ENCODE data around the gene PFKL. TPM values are rescaled to one million over a fixed set of nuclear protein-coding genes. Genes with fewer than 3 reads are reported as not detected.

Gene PFKL
- total and polyA plus RNA-seq, 2 of the 8 experiments (the other 6 are each of a cell fraction or from before 2014, with no cell fraction given), result 80.2 to 82.3 TPM

GRCh38 chr21:44337449-44337848, 37.6 kb downstream of the PFKL start:
- Histone ChIP-seq H2AK5ac (ENCODE audit: low read depth, low read length) (no peak overlapping the region), H3K23me2 (ENCODE audit: low read depth, low read length) (peaks cover 6% of the 10 kb centered on the region; the same call in 1 of the 2 replicates), H3K79me1 (ENCODE audit: low read depth, low read length) (no peaks in the 10 kb centered on the region), H3K4ac (replicated peaks; ENCODE audit: insufficient read length, low read depth, low read length) (no peak overlapping the region), H3K9me3 (ENCODE audit: insufficient read depth in 2 of 2, low read depth in 1 of 2, low read length in 1 of 2) (no peaks in the 10 kb centered on the region), H3K79me2 (ENCODE audit: control insufficient read depth in 1 of 2, insufficient read depth in 2 of 2, low read length in 2 of 2) (no peaks in the 10 kb centered on the region), H4K91ac (replicated peaks; ENCODE audit: insufficient read length, low read length) (no peak overlapping the region), H3K18ac (ENCODE audit: extremely low read depth, low read length) (no peak overlapping the region), H2AFZ (ENCODE audit: low read length) (no peak overlapping the region), H3K4me1 (replicated peaks in 1 of 4; ENCODE audit: control insufficient read depth in 3 of 4, insufficient read depth in 4 of 4, low read length in 3 of 4) (peaks cover 0 to 7% (median under 1%) of the 10 kb centered on the region in 4 experiments; a peak in 2 of 7 replicates), H2BK12ac (ENCODE audit: low read depth, low read length) (no peak overlapping the region), H4K8ac (ENCODE audit: extremely low read depth, insufficient read depth, low read length) (no peak overlapping the region), H4K5ac (ENCODE audit: insufficient read length, low read depth, low read length) (no peak overlapping the region), H2BK20ac (ENCODE audit: low read length) (no peak overlapping the region), H3K9ac (replicated peaks in 1 of 4; ENCODE audit: extremely low read depth in 1 of 4, low read depth in 3 of 4, low read length in 3 of 4) (no peak overlapping the region), H2BK5ac (ENCODE audit: low read depth, low read length) (no peak overlapping the region), H2BK15ac (ENCODE audit: low read length) (no peak overlapping the region), H3K27me3 (replicated peaks in 1 of 4; ENCODE audit: control insufficient read depth in 3 of 4, extremely low read depth in 1 of 4, insufficient read depth in 3 of 4, low read length in 3 of 4) (no peaks in the 10 kb centered on the region), H3K4me3 (ENCODE audit: extremely low read depth in 1 of 4, insufficient read depth in 2 of 4, low read depth in 3 of 4, low read length in 4 of 4) (no peak overlapping the region), H3K27ac (ENCODE audit: low read depth, low read length) (no peak overlapping the region), H3K56ac (replicated peaks; ENCODE audit: insufficient read length, low read depth, low read length) (no peak overlapping the region), H4K20me1 (replicated peaks in 1 of 2; ENCODE audit: control insufficient read depth in 1 of 2, insufficient read depth in 2 of 2, low read length in 2 of 2) (no peaks in the 10 kb centered on the region), H3K4me2 (ENCODE audit: insufficient read depth in 1 of 2, low read depth in 2 of 2, low read length in 2 of 2) (no peak overlapping the region; a peak in 1 of 4 replicates), H3K36me3 (ENCODE audit: control insufficient read depth in 2 of 4, insufficient read depth in 4 of 4, low read length in 3 of 4) (peaks cover 0 to 4% (median 0%) of the 10 kb centered on the region in 4 experiments; a peak in 1 of 8 replicates), H3K23ac (ENCODE audit: insufficient read length) (no peak overlapping the region), H3K14ac (ENCODE audit: insufficient read length) (no peak overlapping the region), H2BK120ac (replicated peaks; ENCODE audit: low read depth, low read length) (no peak overlapping the region)
- WGBS, 2 experiments (ENCODE audit: extremely low coverage in 1 of 2, insufficient coverage in 1 of 2, insufficient read length in 1 of 2, insufficient replicate concordance in 2 of 2, low coverage in 1 of 2, low lambda C conversion rate in 2 of 2, missing lambda C conversion rate in 1 of 2), result 89% methylated on average over 3 of the region's 3 CpGs; no CpG with 5 or more reads in 1 of the 2 experiments
- CTCF ChIA-PET (ENCODE audit: partially characterized antibody), result interaction anchor here (0.7 to 1.6 kb wide), 7 partner anchors 14 to 114 kb away, joined by 3 to 4 read pairs (median 3); no protein-coding TSS in a partner anchor
- POLR2A ChIA-PET (ENCODE audit: partially characterized antibody), result interaction anchor here (0.9 to 1.7 kb wide), 4 partner anchors 11 to 152 kb away, joined by 3 to 4 read pairs (median 4); no protein-coding TSS in a partner anchor
- no peak for FAIRE-seq
- no peak for DNase-seq (ENCODE audit: low read depth in 1 of 2, low spot score in 2 of 2)
- no peak for TF ChIP-seq RNF2 (IDR thresholded peaks at IDR 0.05; ENCODE audit: borderline replicate concordance, low read depth, low read length, missing control alignments, poor library complexity, severe bottlenecking)
- TF ChIP-seq TEAD4 (IDR thresholded peaks at IDR 0.05; ENCODE audit: low read depth, low read length), result no peak
- no peak for TF ChIP-seq SUZ12 (IDR thresholded peaks at IDR 0.05; ENCODE audit: low read length)
- TF ChIP-seq CBX5 (IDR thresholded peaks at IDR 0.05; ENCODE audit: low read depth, low read length), result no peak
- no peak for TF ChIP-seq CTCF (IDR thresholded peaks at IDR 0.05; ENCODE audit: control extremely low read depth in 1 of 3, insufficient read depth in 1 of 3, low read depth in 1 of 3, low read length in 3 of 3)
- no peak for TF ChIP-seq ATF3 (IDR thresholded peaks at IDR 0.05; ENCODE audit: insufficient read depth, low read depth, low read length)
- TF ChIP-seq SIX5 (IDR thresholded peaks at IDR 0.05; ENCODE audit: low read depth, low read length), result no peak
- no peak for TF ChIP-seq SRF (IDR thresholded peaks at IDR 0.05; ENCODE audit: low read depth, low read length)
- TF ChIP-seq PHF8 (conservative IDR thresholded peaks at IDR 0.05; ENCODE audit: low read depth, low read length), result no peak
- no peak for TF ChIP-seq CHD2 (IDR thresholded peaks at IDR 0.05; ENCODE audit: low read length)

Measured in H1 (cell line).